ENCODE data around the gene RGL3.

GRCh38 chr19:11405846-11406643 lies 13.1 kb downstream of the RGL3 start:
- no peak for TF ChIP-seq POLR2A (IDR thresholded peaks at IDR 0.05)
- TF ChIP-seq CTCF (IDR thresholded peaks at IDR 0.05) = no peak
- TF ChIP-seq POLR2AphosphoS5 (IDR thresholded peaks at IDR 0.05) = no peak

All from prostate gland (tissue), 2 donors.